GM19035 (cell line): Measurements from ENCODE around the gene RNF44.
"Not testable (repeated sequence)": the region's sequence is repeated elsewhere in the genome, so short reads cannot be mapped to it uniquely, and the experiment has no call there.

Experiments used
- ATAC-seq: cut with Tn5 transposase; IDR thresholded peaks from one replicate; pipeline ENCODE4 v1.9.1; 2021; ENCODE audit not compliant: unreplicated experiment

RNF44 gene

GRCh38 chr5:176552332-176552869, 15.2 kb upstream of the RNF44 start:
- no peak for ATAC-seq

GRCh38 chr5:176550937-176551336, 13.7 kb upstream of the RNF44 start:
- ATAC-seq: not testable (repeated sequence)

GRCh38 chr5:176550275-176550831, 13.2 kb upstream of the RNF44 start:
- no peak for ATAC-seq

- no peak for ATAC-seq
Measured at GRCh38 chr5:176549871-176550270, 12.7 kb upstream of the RNF44 start.

GRCh38 chr5:176548967-176549444, 11.8 kb upstream of the RNF44 start, which contains the start of gene CDHR2:
CDHR2 (plus strand) TSS chr5:176549342; CDS start chr5:176565353, 16,011 bp downstream.
- ATAC-seq: no peak

GRCh38 chr5:176547802-176548201, 10.6 kb upstream of the RNF44 start:
- ATAC-seq: no peak

- ATAC-seq: no peak
Measured at GRCh38 chr5:176545737-176546509, 8.7 kb upstream of the RNF44 start.

GRCh38 chr5:176545388-176545736, 8.2 kb upstream of the RNF44 start:
- ATAC-seq: no peak

- ATAC-seq: peak; percentile 75
Measured at GRCh38 chr5:176543428-176544182, 6.4 kb upstream of the RNF44 start.

GRCh38 chr5:176542596-176543427, 5.6 kb upstream of the RNF44 start:
- ATAC-seq: peak; percentile 43

- no peak for ATAC-seq
Measured at GRCh38 chr5:176542135-176542595, 5.0 kb upstream of the RNF44 start.

- ATAC-seq: no peak
Measured at GRCh38 chr5:176541338-176542134, 4.3 kb upstream of the RNF44 start.

GRCh38 chr5:176540956-176541337, 3.7 kb upstream of the RNF44 start:
- no peak for ATAC-seq

- no peak for ATAC-seq
Measured at GRCh38 chr5:176540476-176540899, 3.3 kb upstream of the RNF44 start.

GRCh38 chr5:176538989-176539384, 1.8 kb upstream of the RNF44 start:
- no peak for ATAC-seq

- no peak for ATAC-seq
Measured at GRCh38 chr5:176538230-176538988, 1.2 kb upstream of the RNF44 start.

GRCh38 chr5:176537554-176538229, 490 bp upstream of the RNF44 start:
- ATAC-seq: peak; percentile 73

- peak; percentile 26 for ATAC-seq
Measured at GRCh38 chr5:176536132-176536901, 885 bp downstream of the RNF44 start.
